GM18861 (cell line): ENCODE data around the gene YPEL2.
"Not testable (repeated sequence)": the region's sequence is repeated elsewhere in the genome, so short reads cannot be mapped to it uniquely, and the experiment has no call there.

Source experiments
- ATAC-seq: cut with Tn5 transposase; IDR thresholded peaks from one replicate; pipeline ENCODE4 v1.9.1; 2021; ENCODE audit not compliant: unreplicated experiment

YPEL2 gene, protein sequence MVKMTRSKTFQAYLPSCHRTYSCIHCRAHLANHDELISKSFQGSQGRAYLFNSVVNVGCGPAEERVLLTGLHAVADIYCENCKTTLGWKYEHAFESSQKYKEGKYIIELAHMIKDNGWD

DNA sequence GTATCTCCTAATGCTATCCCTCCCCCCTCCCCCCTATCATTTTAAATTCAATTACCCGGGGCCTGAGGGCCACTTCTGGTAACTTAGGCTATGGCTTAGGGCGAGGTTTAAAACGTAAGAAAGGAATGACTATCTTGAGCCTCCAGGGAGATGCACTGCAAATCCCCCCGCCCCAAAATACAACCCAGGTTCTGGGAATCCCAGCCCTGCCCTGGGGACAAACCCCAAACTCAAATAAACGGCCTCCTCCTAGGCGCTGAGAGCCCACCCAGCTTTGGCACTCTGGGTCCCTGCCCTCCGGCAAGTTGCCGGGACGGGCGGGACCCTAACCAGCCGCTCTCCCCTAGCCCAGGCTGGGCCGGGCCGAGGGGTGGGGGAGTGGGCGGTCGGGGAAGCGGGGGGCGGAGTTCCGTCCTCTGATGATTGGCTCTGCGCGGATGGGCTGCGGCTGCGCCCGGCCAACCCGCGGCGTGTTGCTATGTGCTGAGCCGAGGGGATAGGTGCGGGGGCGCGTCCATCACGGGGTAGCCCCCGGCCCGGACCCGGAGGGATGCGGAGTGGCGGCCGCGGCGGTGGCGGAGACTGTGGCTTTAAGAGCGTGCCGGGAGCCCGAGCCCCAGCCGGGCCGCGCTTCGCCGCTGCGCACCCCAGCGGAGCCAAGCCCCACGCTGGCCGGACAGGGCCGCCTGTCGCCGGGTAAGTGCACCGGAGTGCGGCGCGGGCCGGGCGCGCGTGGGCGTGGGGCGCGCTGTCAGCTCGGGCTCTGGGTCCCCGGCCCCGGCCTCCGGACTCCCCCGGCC, at the start of gene YPEL2:
TSS of gene YPEL2 (plus strand) at position 527 of the 800 bp plus-strand sequence. CDS start 21,755 bp downstream, outside the sequence.
- ATAC-seq = peak; percentile 72

DNA sequence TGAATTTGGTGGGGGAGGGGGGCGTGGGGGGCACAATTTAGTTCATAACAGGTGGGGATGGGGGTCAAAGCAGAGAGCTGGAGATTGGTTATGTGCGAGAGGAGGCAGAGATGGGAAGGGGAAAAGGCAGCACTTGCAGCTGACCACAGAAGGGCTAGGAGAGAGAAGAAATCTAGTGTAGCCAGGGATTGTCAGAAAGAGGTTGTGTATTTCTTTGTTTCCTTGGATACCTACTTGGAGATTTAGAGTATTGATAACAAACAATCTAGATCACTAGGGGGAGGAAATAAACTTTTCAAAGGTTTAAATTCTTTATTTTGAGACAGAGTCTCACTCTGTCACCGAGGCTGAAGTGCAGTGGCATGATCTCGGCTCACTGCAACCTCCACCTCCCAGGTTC, 47.1 kb upstream of the YPEL2 start:
- ATAC-seq = no peak

DNA sequence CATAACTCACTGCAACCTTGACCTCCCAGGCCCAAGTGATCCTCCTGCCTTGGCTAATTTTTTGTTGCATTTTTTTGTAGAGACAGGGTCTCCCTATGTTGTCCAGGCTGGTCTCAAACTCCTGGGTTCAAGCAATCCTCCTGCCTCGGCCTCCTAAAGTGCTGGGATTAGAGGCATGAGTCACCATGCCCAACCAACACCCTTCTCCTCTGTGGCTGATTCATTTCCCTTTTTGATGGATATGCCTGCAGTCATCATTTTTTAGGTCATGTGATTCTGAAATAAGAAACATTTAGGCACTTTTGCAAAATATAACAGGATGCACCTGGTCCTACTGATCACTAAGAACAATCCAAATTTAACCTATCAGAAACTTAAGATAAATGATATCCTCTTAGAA, 44.0 kb upstream of the YPEL2 start:
- no peak for ATAC-seq

DNA sequence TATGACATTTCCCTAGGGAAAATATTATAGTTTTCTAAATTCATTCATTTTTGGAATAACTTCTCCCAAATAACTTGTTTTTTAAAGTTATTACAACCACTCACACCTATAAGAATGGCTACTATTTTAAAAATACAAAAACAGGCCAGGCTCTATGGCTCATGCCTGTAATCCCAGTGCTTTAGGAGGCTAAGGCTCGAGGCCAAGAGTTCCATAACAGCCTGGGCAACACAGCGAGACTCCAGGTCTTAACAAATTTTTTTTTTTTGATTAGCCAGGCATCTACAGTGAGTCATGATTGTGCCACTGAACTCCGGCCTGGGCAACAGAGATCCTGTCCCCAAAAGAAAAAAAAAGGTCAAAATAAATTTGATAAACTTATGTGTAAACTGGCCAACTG, 43.6 kb upstream of the YPEL2 start:
- no peak for ATAC-seq

DNA sequence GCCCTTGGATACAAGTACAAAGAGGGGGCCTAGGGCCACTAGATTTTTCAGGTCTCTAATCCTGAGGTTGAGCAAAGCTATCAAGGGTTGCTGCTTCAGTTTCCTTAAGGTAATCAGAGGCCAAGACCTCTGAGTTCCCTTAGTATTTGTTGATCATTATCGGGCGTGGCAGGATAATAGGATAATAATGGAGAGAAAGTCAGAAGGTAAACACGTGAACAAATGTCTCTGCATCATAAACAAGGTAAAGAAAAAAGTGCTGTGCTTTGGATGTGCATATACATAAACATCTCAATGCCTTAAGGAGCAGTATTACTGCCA, 41.5 kb upstream of the YPEL2 start:
- ATAC-seq = no peak

DNA sequence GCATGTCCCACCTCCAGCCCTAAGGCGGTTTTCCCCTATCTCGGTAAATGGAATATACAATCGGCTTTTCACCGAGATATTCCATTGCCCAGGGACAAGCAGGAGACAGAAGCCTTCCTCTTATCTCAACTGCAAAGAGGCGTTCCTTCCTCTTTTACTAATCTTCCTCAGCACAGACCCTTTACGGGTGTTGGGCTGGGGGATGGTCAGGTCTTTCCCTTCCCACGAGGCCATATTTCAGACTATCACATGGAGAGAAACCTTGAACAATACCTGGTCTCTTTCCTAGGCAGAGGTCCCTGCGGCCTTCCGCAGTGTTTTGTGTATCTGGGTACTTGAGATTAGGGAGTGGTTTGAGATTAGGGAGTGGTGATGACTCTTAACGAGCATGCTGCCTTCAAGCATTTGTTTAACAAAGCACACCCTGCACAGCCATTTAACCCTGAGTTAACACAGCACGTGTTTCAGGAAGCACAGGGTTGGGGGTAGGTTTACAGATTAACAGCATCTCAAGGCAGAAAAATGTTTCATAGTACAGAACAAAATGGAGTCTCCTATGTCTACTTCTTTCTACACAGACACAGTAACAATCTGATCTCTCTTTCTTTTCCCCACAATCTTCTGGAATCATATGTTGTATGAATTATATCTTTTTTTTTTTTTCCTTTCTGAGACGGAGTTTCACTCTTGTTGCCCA, 41.0 kb upstream of the YPEL2 start:
- not testable (repeated sequence) for ATAC-seq

DNA sequence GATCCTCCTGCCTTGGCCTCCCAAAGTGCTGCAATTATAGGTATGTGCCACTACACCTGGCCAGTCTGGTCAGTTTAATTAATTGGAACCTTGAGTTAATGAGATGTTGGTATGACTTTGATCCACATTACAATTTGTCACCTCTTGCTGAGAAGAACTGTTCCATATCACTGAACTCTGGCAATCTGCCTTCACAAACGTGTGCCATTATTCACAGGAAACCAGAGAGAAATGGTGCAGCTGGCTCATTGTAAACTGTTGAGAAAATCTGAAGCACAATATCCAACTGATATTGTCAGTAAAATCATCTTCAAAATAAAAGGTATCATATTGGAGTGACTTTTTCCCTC, 39.3 kb upstream of the YPEL2 start:
- ATAC-seq = no peak

DNA sequence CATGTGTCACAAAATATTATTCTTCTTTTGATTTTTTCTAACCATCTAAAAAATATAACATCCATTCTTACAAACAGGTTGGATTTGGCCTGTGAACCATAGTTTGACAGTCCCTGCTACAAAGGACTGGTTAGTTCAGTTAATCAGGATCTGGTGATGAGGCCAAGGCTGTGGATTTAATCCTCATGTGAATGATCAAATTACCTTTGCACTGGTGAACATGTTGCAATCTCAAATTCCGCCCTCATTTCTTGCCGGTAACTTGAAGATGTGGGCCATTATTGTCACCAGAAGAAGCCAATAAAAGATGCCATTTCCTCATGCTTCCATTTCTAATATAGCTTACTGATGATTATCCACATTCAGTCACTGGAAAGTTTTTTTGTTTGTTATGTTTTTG, 35.3 kb upstream of the YPEL2 start:
- no peak for ATAC-seq

DNA sequence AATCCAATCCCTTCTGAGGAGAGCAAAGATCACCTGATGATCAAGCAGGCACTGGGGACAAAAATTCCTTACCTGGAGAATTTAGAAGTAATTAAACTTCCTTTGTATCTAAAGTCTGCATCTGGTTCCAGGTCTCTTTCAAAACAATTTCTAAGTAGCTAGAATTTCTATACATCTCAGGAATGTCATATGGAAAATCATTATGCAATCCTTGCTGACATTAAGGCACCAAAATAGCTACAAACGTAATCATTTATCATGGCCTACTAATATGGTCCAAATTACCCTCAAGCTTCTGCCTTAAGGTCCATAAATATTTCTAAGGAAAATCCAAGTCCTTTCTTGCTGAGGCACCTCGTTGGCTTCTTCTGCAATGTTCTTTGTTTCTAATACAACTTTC, 32.9 kb upstream of the YPEL2 start:
- no peak for ATAC-seq

DNA sequence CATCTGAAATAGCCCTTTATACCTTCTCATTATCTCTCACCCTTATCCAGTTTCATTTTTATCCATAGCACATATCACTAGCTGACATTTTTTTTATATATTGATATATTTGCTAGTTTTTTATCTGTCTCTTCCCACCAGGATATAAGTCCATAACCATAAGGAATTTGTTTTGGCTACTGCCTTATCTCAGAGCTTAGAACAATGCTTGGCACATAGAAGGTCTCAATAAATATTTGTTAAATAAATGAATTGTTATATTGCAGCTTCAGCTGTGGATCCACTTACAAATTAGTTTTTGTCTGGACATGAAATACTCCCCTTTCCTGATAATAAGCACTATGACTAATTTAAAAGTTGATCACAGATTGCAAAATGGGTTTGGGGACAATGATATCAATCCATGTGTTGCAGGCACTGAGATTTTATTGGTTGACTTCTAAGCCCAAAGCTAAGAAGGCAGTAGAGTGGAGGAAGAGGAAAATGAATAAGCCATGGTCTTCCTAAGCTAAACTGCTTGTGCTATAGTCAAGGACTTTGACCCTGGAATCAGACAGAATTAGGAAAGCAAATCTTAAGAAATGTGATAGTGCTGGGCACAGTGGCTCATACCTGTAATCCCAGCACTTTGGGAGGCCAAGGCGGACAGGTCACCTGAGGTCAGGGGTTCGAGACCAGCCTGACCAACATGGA, 31.9 kb upstream of the YPEL2 start:
- ATAC-seq = no peak

DNA sequence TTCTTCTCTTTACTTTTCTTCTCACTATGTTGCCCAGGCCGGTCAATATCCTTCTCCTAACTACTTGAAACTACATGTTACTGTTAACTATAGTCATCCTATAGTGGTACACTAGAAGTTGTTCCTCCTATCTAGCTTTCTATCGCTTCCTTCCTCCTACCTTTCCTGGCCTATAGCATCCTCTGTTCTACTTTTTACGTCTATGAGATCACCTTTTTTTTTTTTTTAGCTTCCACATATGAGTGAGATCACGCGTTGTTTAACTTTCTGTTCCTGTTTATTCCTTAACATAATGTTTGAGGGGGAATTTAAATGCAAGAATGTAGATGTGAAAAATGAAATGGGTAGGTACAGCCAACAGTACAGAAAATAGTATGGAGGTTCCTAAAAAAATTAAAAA, 30.5 kb upstream of the YPEL2 start:
- no peak for ATAC-seq

DNA sequence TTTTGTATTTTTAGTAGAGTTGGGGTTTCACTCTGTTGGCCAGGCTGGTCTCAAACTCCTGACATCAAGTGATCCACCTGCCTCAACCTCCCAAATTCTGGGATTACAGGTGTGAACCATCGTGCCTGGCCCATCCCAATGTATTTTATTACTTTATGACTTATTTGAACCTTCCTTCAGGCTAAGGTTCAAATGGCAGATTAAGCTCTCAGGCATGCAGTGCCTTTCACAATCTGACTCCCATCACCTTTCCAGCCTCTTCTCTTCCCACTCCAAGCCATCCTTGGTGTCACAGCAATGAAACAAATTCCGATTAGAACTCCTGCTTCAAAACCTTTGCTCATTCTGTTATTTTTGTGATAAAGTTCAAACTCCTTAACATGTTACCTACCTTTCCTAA, 26.6 kb upstream of the YPEL2 start:
- ATAC-seq = no peak

DNA sequence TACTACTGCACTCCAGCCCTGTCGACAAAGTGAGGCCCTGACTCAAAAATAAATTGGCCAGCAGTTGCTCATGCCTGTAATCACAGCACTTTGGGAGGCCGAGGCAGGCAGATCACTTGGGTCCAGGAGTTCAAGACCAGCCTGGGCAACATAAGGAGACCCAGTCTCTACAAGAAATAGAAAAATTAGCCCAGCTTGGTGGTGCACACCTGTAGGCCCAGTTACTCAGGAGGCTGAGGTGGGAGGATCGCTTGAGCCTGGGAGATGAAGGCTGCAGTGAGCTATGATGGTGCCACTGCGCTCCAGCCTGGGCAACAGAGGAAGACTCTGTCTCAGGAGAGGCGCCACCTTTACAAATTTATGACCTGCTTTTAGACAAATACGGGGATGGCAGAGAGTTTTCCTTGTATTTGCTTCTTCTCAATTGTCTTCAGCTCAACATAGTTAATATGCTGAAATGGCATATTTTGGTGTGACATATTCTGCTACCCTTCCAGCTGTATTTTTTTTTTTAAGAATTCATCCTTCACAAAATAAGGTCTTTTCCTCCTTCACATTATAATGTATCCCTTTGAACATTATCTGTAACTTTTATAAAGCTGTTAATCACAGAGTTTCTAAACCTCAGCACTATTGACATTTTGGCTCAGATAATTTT, 21.1 kb upstream of the YPEL2 start:
- no peak for ATAC-seq

DNA sequence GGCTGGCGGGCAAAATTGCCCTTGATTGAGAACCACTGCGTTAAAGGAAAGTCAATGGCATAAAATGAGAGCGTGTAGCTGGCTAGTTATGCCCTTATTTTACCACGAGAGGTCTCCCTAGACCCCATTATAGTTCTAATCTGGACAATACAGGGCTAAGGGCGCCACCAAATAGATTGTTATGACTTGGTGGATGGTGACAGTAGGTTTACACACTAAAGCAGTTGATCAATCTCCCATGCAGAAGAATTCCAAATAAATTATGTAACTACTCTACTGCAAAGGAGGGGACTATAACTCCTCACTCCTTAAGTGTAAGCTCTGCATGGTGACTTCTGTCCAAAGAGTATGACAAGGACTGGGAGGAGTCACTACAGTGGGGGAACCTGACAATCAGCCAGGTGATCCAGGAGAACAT, 20.4 kb upstream of the YPEL2 start:
- ATAC-seq = no peak

DNA sequence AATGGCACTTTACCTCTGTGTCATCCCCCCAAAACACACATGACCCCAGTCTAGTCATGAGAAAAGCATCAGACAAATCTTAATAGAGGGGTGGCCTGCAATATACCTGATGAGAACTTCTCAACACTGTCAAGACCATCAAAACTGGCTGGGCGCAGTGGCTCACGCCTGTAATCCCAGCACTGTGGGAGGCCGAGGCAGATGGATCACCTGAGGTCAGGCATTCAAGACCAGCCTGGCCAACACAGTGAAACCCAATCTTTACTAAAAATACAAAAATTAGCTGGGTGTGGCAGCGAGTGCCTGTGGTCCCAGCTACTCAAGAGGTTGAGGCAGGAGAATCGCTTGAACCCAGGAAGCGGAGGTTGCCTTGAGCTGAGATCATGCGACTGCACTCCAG, 19.9 kb upstream of the YPEL2 start:
- ATAC-seq = not testable (repeated sequence)

DNA sequence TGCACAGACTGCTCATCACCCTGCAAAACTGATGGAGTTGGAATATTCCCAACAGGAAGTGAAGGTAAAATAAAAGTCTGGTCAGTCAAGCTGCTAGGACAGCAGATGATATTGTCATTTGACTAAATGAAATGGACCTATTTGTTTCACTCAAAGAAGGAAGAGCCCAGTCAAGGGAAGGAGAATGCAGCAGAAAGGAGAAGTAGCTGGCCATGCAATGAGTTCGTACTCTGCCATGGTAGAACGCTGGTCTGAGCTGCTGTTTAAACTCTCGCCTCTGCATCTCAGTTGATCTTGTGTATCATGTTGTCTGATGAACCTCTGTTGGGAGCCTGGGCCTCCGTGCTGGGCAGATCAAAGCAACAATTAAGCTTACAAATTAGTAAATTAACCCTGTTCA, 15.6 kb upstream of the YPEL2 start:
- no peak for ATAC-seq

DNA sequence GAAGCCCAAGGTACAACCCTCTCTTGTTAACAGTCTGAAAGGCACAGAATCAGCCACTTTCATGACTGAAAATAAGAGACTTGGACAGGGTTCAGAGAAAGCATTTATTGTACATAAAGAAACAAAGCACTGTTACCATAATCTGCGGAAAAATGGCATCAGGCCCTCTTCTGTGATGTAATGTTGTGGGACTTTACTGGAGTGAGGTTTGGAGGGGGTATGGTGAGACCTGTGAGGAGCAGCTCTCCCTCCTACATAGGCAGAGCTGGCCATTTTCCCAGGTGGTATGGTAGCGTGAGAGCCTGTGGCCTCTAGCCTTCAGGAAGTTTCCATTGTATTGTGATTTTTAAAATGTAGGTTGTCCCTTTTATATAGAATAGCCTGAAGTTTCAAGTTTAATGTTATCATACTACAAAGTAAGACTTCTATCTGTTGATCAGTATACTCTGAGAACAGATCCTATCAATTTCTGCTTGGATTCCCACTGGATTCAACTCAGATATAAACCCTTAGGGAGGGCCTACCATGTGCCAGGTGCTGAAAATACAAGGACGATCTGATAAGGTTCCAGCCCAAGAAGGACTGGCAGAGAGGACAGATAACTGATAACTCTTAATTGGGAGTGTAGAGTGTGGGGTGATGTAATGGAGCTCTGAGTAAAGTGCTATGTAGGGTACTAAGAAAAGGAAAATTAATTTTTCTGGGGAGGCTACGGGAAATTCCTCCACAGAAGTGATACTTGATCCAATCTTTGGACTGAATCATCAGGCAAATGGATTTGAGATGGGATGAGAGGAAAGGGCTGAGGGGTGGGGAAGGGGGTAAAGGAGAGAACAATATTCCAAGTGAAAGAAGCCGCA, 4.1 kb upstream of the YPEL2 start:
- no peak for ATAC-seq

DNA sequence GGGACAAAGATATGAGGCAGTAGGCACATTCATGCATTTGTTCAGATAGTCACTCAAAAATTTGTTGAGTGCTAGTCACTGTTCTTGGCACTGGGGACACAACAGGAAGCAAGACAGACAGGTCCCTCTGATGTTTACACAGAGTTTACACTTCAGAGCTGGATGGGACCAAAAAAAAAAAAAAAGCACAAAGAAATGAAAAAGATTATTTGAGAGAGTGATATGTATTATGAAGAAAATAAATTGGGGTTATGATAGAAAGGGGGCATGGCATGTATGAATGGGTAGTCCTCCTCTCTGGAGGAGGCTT, 3.5 kb upstream of the YPEL2 start:
- no peak for ATAC-seq

DNA sequence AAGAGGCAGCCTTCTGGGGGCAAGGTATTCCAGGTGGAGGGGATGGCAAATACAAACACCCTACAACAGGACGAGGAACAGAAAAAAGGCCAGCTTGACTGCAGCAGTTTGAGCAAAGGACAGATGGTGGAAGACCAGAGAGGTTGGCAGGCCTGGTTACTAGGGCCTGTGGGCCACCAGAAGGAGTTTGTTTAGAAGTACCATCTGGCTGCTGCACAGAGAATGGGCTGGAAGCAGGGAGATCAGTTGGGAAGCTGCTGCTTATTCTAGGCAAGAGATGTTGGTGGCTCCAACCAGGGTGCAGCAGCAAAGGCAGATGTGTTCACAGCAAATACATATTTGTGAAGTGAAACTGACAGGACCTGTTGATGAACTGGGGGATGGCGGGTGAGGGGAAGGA, 2.9 kb upstream of the YPEL2 start:
- ATAC-seq = no peak

DNA sequence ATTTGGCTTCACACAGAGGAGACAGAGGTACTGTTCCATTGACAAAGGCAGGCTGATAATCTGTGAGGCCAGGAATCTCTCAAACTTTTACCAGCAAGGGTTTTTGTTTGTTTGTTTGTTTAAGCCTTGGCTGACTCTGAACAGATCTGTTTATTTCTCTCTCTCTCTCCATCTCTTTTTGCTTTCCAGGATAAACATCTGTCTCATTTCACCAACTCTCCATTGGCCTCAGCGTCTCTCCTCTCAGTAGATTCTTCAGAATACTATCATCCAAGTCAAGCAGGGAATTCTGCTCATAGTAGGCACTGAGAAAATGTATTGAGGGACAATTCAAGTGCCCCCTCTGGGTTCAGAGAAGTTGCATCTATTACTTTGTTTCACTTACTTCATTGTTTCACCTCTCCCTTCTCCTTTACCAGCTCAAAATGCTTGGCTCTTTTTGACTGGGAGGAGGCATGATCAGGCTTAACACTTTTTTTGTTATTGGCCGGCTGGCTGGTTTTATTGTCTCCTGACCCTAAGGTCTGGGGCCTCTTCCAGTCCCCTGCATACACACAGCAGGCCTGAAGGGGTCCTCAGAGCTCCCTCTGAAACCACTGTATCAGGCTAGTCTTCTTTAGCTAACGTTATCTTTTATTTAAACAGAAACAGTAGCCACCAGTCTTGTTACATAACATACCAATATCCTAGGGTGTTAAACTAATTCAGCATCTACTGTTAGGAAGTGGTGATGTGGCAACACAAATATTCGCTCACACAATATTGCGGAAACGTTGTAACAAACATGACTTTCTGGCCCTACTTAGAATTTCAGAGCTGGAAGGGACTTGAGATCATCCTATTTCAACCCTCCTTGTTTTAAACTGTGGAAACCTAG, 2.0 kb upstream of the YPEL2 start:
- peak; percentile 41 for ATAC-seq
